K562 (cell line): ENCODE results near the gene GPR68. TPM values are rescaled to one million over a fixed set of nuclear protein-coding genes. Genes with fewer than 3 reads are reported as not detected.

Source experiments
- ATAC-seq: fragments of 200-7000 bp; cut with Tn5 transposase; 3 replicates; pipeline ENCODE4 v1.9.1; 2020; ENCODE audit warnings: moderate library complexity
- BruUV-seq: library from RNA; stranded (reverse); fragments of 400-500 nt; replicated peaks from 2 replicates; lab custom pipeline; 2021; lab: Mats Ljungman, UMichigan
- CTCF ChIA-PET: fragments of 300-600 bp; formaldehyde crosslinking; extraction: SDS; loops from one replicate; lab custom pipeline; 2021; ENCODE audit warnings: low intra/inter-chr PET ratio; lab: Yijun Ruan, JAX
- POLR2A ChIA-PET: fragments of 300-600, 350-650 bp; sonication (Branson Sonifier 250); formaldehyde crosslinking; extraction: SDS; loops from one replicate; lab custom pipeline; 2021; ENCODE audit warnings: antibody characterized with exemption, inconsistent platforms; lab: Yijun Ruan, JAX
- DNase-seq, 4 experiments: peaks; one replicate each; pipeline versions ENCODE4 v3.0.0 to v3.0.0-alpha.2; 2011 to 2018; ENCODE audit warnings: low spot score in 3 of 4, mixed read lengths in 3 of 4; ENCODE audit errors: extremely low read depth in 1 of 4
- FAIRE-seq: peaks from 2 replicates; lab custom pipeline; 2011; peaks lifted over from hg19 to GRCh38; lab: Jason Lieb, UNC
- H2AFZ ChIP-seq: 2 replicates; pipeline ENCODE4 v1.6.0; 2011; ENCODE audit warnings: low read depth, low read length, control low read depth, inconsistent platforms
- H3K27ac ChIP-seq: fragments of 200-600 bp; 3 replicates; pipeline ENCODE4 v1.8.0; 2011; ENCODE audit warnings: low read depth, mild to moderate bottlenecking, control low read depth, inconsistent platforms, low read length, moderate library complexity, mixed read lengths; ENCODE audit errors: extremely low read depth
- H3K27me3 ChIP-seq, 2 experiments: fragments of 300-600 bp in 1 of 2; 2 replicates in 1 of 2; 3 replicates in 1 of 2; pipeline versions ENCODE4 v1.6.0 to v1.8.0; 2011; ENCODE audit warnings: inconsistent platforms in 2 of 2, low read length in 2 of 2, mild to moderate bottlenecking in 1 of 2, mixed read lengths in 1 of 2, moderate library complexity in 1 of 2; ENCODE audit not compliant: control insufficient read depth in 2 of 2, insufficient read depth in 2 of 2
- H3K36me3 ChIP-seq: fragments of 300-600 bp; 3 replicates; pipeline ENCODE4 v1.8.0; 2011; ENCODE audit warnings: mild to moderate bottlenecking, low read length, inconsistent platforms; ENCODE audit not compliant: control insufficient read depth, insufficient read depth
- H3K4me1 ChIP-seq, 2 experiments: fragments of 200-600 bp in 1 of 2; replicated peaks in 1 of 2; 2 replicates in 1 of 2; 3 replicates in 1 of 2; pipeline versions ENCODE4 v1.5.1 to v1.8.0; 2011; ENCODE audit warnings: inconsistent platforms in 2 of 2, low read length in 2 of 2, mild to moderate bottlenecking in 1 of 2, mixed read lengths in 1 of 2, moderate library complexity in 1 of 2; ENCODE audit not compliant: control insufficient read depth in 2 of 2, insufficient read depth in 2 of 2
- H3K4me2 ChIP-seq: 2 replicates; pipeline ENCODE4 v1.6.1; 2011; ENCODE audit warnings: low read length, control low read depth, inconsistent platforms, mixed read lengths; ENCODE audit not compliant: insufficient read depth
- H3K4me3 ChIP-seq: fragments of 200-600 bp; sonication (generic), shearing (Covaris generic); 2 replicates; pipeline ENCODE4 v1.5.1; 2016; ENCODE audit warnings: control low read depth, inconsistent platforms
- H3K79me2 ChIP-seq: fragments of 200-600 bp; 3 replicates; pipeline ENCODE4 v1.8.0; 2011; ENCODE audit warnings: low read length, inconsistent platforms; ENCODE audit not compliant: control insufficient read depth, insufficient read depth
- H3K9ac ChIP-seq, 2 experiments: 2 replicates each; pipeline versions ENCODE4 v1.6.0 to v1.6.1; 2011; ENCODE audit warnings: low read depth in 2 of 2, low read length in 2 of 2, control low read depth in 1 of 2, inconsistent platforms in 1 of 2, mild to moderate bottlenecking in 1 of 2, mixed read lengths in 1 of 2; ENCODE audit not compliant: insufficient read depth in 1 of 2
- H3K9me1 ChIP-seq: one replicate; pipeline ENCODE4 v1.6.0; 2011; ENCODE audit warnings: inconsistent platforms, mild to moderate bottlenecking, low read length, moderate library complexity; ENCODE audit not compliant: control insufficient read depth, insufficient read depth
- H3K9me3 ChIP-seq: replicated peaks from 2 replicates; pipeline ENCODE4 v1.5.1; 2011; ENCODE audit warnings: low read depth, low read length, inconsistent platforms; ENCODE audit not compliant: control insufficient read depth, insufficient read depth
- H4K20me1 ChIP-seq: replicated peaks from 2 replicates; pipeline ENCODE4 v1.6.1; 2011; ENCODE audit warnings: low read length, inconsistent platforms, mixed read lengths; ENCODE audit not compliant: control insufficient read depth, insufficient read depth
- ARID4B ChIP-seq: sonication (generic); formaldehyde crosslinking; IDR thresholded peaks from 2 replicates; pipeline ENCODE4 v1.8.0; 2022; ENCODE audit warnings: mild to moderate bottlenecking, missing genetic modification reagents
- KDM5B ChIP-seq: fragments of 200-600 bp; sonication (generic); IDR thresholded peaks from 2 replicates; pipeline ENCODE4 v1.6.1; 2012; ENCODE audit warnings: low read depth, mild to moderate bottlenecking, moderate library complexity, low read length, control low read depth, inconsistent platforms; ENCODE audit not compliant: insufficient replicate concordance
- ZNF318 ChIP-seq, 2 experiments: fragments of 450-650 bp; IDR thresholded peaks; 2 replicates each; pipeline ENCODE4 v1.6.1; 2016; ENCODE audit warnings: mild to moderate bottlenecking in 2 of 2, borderline replicate concordance in 1 of 2, low read depth in 1 of 2, moderate library complexity in 1 of 2
- whole genome bisulfite sequencing: fragments of 100-300 bp; shearing (Covaris generic); methylation state at CpG from one replicate; pipeline ENCODE4 v1.1.6; 2016; ENCODE audit warnings: low coverage, mixed read lengths; ENCODE audit not compliant: insufficient coverage; ENCODE audit errors: missing lambda C conversion rate; 5-methylcytosine and 5-hydroxymethylcytosine counted together
- in situ Hi-C: fragments of 300-500 bp; cut with MboI; formaldehyde crosslinking; loops from 4 replicates; pipeline ENCODE4 v1.15.0; 2018; ENCODE audit warnings: inconsistent platforms, mixed read lengths
- intact Hi-C: fragments of 100-400 bp; cut with micrococcal nuclease; formaldehyde crosslinking; loops from 2 replicates; pipeline ENCODE4 v1.14.2; 2022
- polyA plus RNA-seq, 8 experiments: library from polyadenylated mRNA; depleted of rRNA in 4 of 8; stranded (reverse) in 5 of 8; unstranded in 3 of 8; fragments of >200 nt; fragmentation: Nextera tagmentation in 2 of 8; fragmentation: Illumina TruSeq in 1 of 8; extraction: Ambion mirVana in 2 of 8; extraction: Trizol in 1 of 8; gene quantifications; 2 replicates each; pipeline versions ENCODE4 v1.2.1 to v1.2.3, GENCODE V29; 2011 to 2014; ENCODE audit warnings: inconsistent platforms in 1 of 8, missing spikeins in 1 of 8
- total RNA-seq, 7 experiments: library from RNA; depleted of rRNA in 6 of 7; stranded (reverse); fragments of >200 nt in 6 of 7; fragmentation: Illumina TruSeq in 2 of 7; extraction: Trizol in 2 of 7; gene quantifications; 2 replicates each; pipeline versions ENCODE4 v1.2.1 to v1.2.3, GENCODE V29; 2011 to 2021; ENCODE audit warnings: low replicate concordance in 1 of 7

GPR68 gene
- total and polyA plus RNA-seq, 9 of the 15 experiments (the other 6 are each of a cell fraction or from before 2014, with no cell fraction given) = 0.41 to 9.4 (median 3.7) TPM

- 39% methylated on average over 4 of the region's 12 CpGs for WGBS
- H3K9ac ChIP-seq = no peak overlapping the region
- H3K9me3 ChIP-seq = no peaks in the 10 kb centered on the region
- no peaks in the 10 kb centered on the region for H3K79me2 ChIP-seq
- ChIA-PET CTCF (no interaction called here), POLR2A (no interaction called here)
- H3K4me1 ChIP-seq = no peaks in the 10 kb centered on the region; a peak in 1 of 5 replicates
- DNase-seq = no peak
- intact Hi-C loops (no loop called here), in situ Hi-C loops (no loop called here)
- H4K20me1 ChIP-seq = no peaks in the 10 kb centered on the region
- BruUV-seq = no TSS peak
- no peaks in the 10 kb centered on the region for H3K27me3 ChIP-seq
- no peaks in the 10 kb centered on the region for H3K9me1 ChIP-seq
- H2AFZ ChIP-seq = no peak overlapping the region
- no peak overlapping the region for H3K4me2 ChIP-seq
- no peak overlapping the region for H3K4me3 ChIP-seq
- no peak for ATAC-seq
- no peak overlapping the region for H3K27ac ChIP-seq
- H3K36me3 ChIP-seq = peaks cover 58% of the 10 kb centered on the region; the same call in 1 of the 3 replicates
- FAIRE-seq = no peak
- TF ChIP-seq KDM5B (no peak), ARID4B (no peak), ZNF318 (IDR thresholded peaks at IDR 0.05; ENCODE audit: borderline replicate concordance in 1 of 2, low read depth in 1 of 2) (no peak)
Measured at GRCh38 chr14:91293281-91293680, 48.8 kb upstream of the GPR68 start.
